H1 (cell line): Measurements from ENCODE around the gene TSC2. TPM values are rescaled to one million over a fixed set of nuclear protein-coding genes. Genes with fewer than 3 reads are reported as not detected.

Experiments used
- CTCF ChIA-PET: fragments of 300-600 bp; sonication (Branson Sonifier 250); formaldehyde crosslinking; loops from one replicate; lab custom pipeline; 2021; ENCODE audit not compliant: partially characterized antibody; lab: Charles Lee
- POLR2A ChIA-PET: fragments of 300-600 bp; sonication (Branson Sonifier 250); formaldehyde crosslinking; loops from one replicate; lab custom pipeline; 2021; ENCODE audit warnings: inconsistent platforms; ENCODE audit not compliant: partially characterized antibody; lab: Charles Lee
- DNase-seq, 2 experiments: peaks; one replicate each; pipeline versions ENCODE4 v3.0.0 to v3.0.0-alpha.2; 2010 to 2022; ENCODE audit warnings: low spot score in 2 of 2, low read depth in 1 of 2, mixed read lengths in 1 of 2
- FAIRE-seq: peaks from 2 replicates; lab custom pipeline; 2011; peaks lifted over from hg19 to GRCh38; lab: Jason Lieb, UNC
- H2AFZ ChIP-seq: 2 replicates; pipeline ENCODE4 v1.8.1; 2012; ENCODE audit warnings: low read length, inconsistent platforms
- H2AK5ac ChIP-seq: 2 replicates; pipeline ENCODE4 v1.6.1; 2013; ENCODE audit warnings: low read depth, low read length
- H2BK120ac ChIP-seq: replicated peaks from 2 replicates; pipeline ENCODE3; 2013; ENCODE audit warnings: low read depth, low read length, inconsistent platforms
- H2BK12ac ChIP-seq: 2 replicates; pipeline ENCODE4 v1.6.1; 2013; ENCODE audit warnings: low read depth, low read length
- H2BK15ac ChIP-seq: 2 replicates; pipeline ENCODE4 v1.6.1; 2013; ENCODE audit warnings: low read length
- H2BK20ac ChIP-seq: 2 replicates; pipeline ENCODE4 v1.6.1; 2013; ENCODE audit warnings: low read length
- H2BK5ac ChIP-seq: 2 replicates; pipeline ENCODE4 v1.6.1; 2013; ENCODE audit warnings: low read depth, low read length
- H3K14ac ChIP-seq: 2 replicates; pipeline ENCODE4 v1.6.1; 2013; ENCODE audit warnings: inconsistent platforms; ENCODE audit not compliant: insufficient read length
- H3K18ac ChIP-seq: 2 replicates; pipeline ENCODE4 v1.6.1; 2013; ENCODE audit warnings: low read length; ENCODE audit errors: extremely low read depth
- H3K23ac ChIP-seq: 2 replicates; pipeline ENCODE4 v1.6.1; 2013; ENCODE audit warnings: inconsistent platforms; ENCODE audit not compliant: insufficient read length
- H3K23me2 ChIP-seq: 2 replicates; pipeline ENCODE4 v1.6.1; 2013; ENCODE audit warnings: low read depth, low read length
- H3K27ac ChIP-seq: 2 replicates; pipeline ENCODE4 v1.6.1; 2011; ENCODE audit warnings: low read depth, low read length, inconsistent platforms
- H3K27me3 ChIP-seq, 4 experiments: replicated peaks in 1 of 4; 1 replicate in 1 of 4; 2 replicates in 3 of 4; pipeline versions ENCODE4 v1.6.1 to v1.8.1; 2011 to 2013; ENCODE audit warnings: low read length in 3 of 4, mild to moderate bottlenecking in 3 of 4, inconsistent platforms in 2 of 4, mixed read lengths in 2 of 4, moderate library complexity in 1 of 4; ENCODE audit not compliant: control insufficient read depth in 3 of 4, insufficient read depth in 3 of 4; ENCODE audit errors: extremely low read depth in 1 of 4
- H3K36me3 ChIP-seq, 4 experiments: 2 replicates each; pipeline versions ENCODE4 v1.6.1 to v1.8.1; 2011 to 2013; ENCODE audit warnings: mild to moderate bottlenecking in 4 of 4, low read length in 3 of 4, moderate library complexity in 2 of 4, control low read depth in 1 of 4, inconsistent platforms in 1 of 4; ENCODE audit not compliant: insufficient read depth in 4 of 4, control insufficient read depth in 2 of 4
- H3K4ac ChIP-seq: replicated peaks from 2 replicates; pipeline ENCODE3; 2013; ENCODE audit warnings: low read length, low read depth, mixed read lengths, inconsistent platforms; ENCODE audit not compliant: insufficient read length
- H3K4me1 ChIP-seq, 4 experiments: replicated peaks in 1 of 4; 1 replicate in 1 of 4; 2 replicates in 3 of 4; pipeline versions ENCODE4 v1.6.1 to v1.8.1; 2011 to 2013; ENCODE audit warnings: low read length in 3 of 4, inconsistent platforms in 2 of 4, mixed read lengths in 1 of 4; ENCODE audit not compliant: insufficient read depth in 4 of 4, control insufficient read depth in 3 of 4
- H3K4me2 ChIP-seq, 2 experiments: 2 replicates each; pipeline versions ENCODE4 v1.6.1 to v1.8.1; 2011 to 2013; ENCODE audit warnings: low read depth in 2 of 2, low read length in 2 of 2, control low read depth in 1 of 2, inconsistent platforms in 1 of 2, mild to moderate bottlenecking in 1 of 2; ENCODE audit not compliant: insufficient read depth in 1 of 2
- H3K4me3 ChIP-seq, 4 experiments: fragments of 200-600, 300-600 bp in 1 of 4; sonication (generic), shearing (Covaris generic), sonication (Bioruptor Twin) in 1 of 4; 2 replicates each; pipeline versions ENCODE4 v1.5.1 to v1.8.1; 2011 to 2016; ENCODE audit warnings: low read length in 4 of 4, low read depth in 3 of 4, control low read depth in 2 of 4, inconsistent platforms in 2 of 4, mild to moderate bottlenecking in 2 of 4, mixed read lengths in 1 of 4, moderate library complexity in 1 of 4; ENCODE audit not compliant: insufficient read depth in 2 of 4; ENCODE audit errors: extremely low read depth in 1 of 4
- H3K56ac ChIP-seq: replicated peaks from 2 replicates; pipeline ENCODE3; 2013; ENCODE audit warnings: low read depth, mild to moderate bottlenecking, mixed read lengths, low read length, inconsistent platforms; ENCODE audit not compliant: insufficient read length
- H3K79me1 ChIP-seq: 2 replicates; pipeline ENCODE4 v1.6.1; 2013; ENCODE audit warnings: low read depth, low read length, control low read depth
- H3K79me2 ChIP-seq, 2 experiments: 2 replicates each; pipeline versions ENCODE4 v1.6.1 to v1.8.1; 2012 to 2013; ENCODE audit warnings: low read length in 2 of 2, mild to moderate bottlenecking in 2 of 2, inconsistent platforms in 1 of 2; ENCODE audit not compliant: insufficient read depth in 2 of 2, control insufficient read depth in 1 of 2
- H3K9ac ChIP-seq, 4 experiments: replicated peaks in 1 of 4; 1 replicate in 1 of 4; 2 replicates in 3 of 4; pipeline versions ENCODE4 v1.6.1 to v1.8.1; 2011 to 2013; ENCODE audit warnings: low read depth in 3 of 4, low read length in 3 of 4, control low read depth in 2 of 4, mild to moderate bottlenecking in 2 of 4, moderate library complexity in 2 of 4, inconsistent platforms in 1 of 4; ENCODE audit errors: extremely low read depth in 1 of 4
- H3K9me3 ChIP-seq, 2 experiments: 2 replicates each; pipeline versions ENCODE4 v1.6.1 to v1.8.1; 2012 to 2013; ENCODE audit warnings: mild to moderate bottlenecking in 2 of 2, moderate library complexity in 2 of 2, control low read depth in 1 of 2, inconsistent platforms in 1 of 2, low read depth in 1 of 2, low read length in 1 of 2, mixed read lengths in 1 of 2; ENCODE audit not compliant: insufficient read depth in 2 of 2
- H4K20me1 ChIP-seq, 2 experiments: replicated peaks in 1 of 2; 2 replicates each; pipeline versions ENCODE3 to v1.8.1; 2011 to 2013; ENCODE audit warnings: inconsistent platforms in 2 of 2, low read length in 2 of 2, mild to moderate bottlenecking in 1 of 2; ENCODE audit not compliant: insufficient read depth in 2 of 2, control insufficient read depth in 1 of 2
- H4K5ac ChIP-seq: 2 replicates; pipeline ENCODE4 v1.6.1; 2013; ENCODE audit warnings: low read length, low read depth, mixed read lengths, inconsistent platforms; ENCODE audit not compliant: insufficient read length
- H4K8ac ChIP-seq: 2 replicates; pipeline ENCODE4 v1.8.0; 2013; ENCODE audit warnings: mild to moderate bottlenecking, moderate library complexity, low read length, inconsistent platforms; ENCODE audit not compliant: insufficient read depth; ENCODE audit errors: extremely low read depth
- H4K91ac ChIP-seq: replicated peaks from 2 replicates; pipeline ENCODE3; 2013; ENCODE audit warnings: low read length, mixed read lengths, inconsistent platforms; ENCODE audit not compliant: insufficient read length
- ASH2L ChIP-seq: fragments of 200-600, 300-600 bp; sonication (generic); IDR thresholded peaks from one replicate; pipeline ENCODE4 v1.7.1; 2017; ENCODE audit warnings: low read length
- EP300 ChIP-seq, 2 experiments: IDR thresholded peaks; 1 replicate in 1 of 2; 2 replicates in 1 of 2; pipeline ENCODE4 v1.6.1; 2011 to 2012; ENCODE audit warnings: low read depth in 2 of 2, low read length in 2 of 2, mild to moderate bottlenecking in 2 of 2, borderline replicate concordance in 1 of 2, inconsistent platforms in 1 of 2, moderate library complexity in 1 of 2
- GTF2F1 ChIP-seq: IDR thresholded peaks from 2 replicates; pipeline ENCODE4 v1.6.1; 2012; ENCODE audit warnings: low read depth, low read length, improper control_type of control experiment, borderline replicate concordance
- POLR2A ChIP-seq, 2 experiments: IDR thresholded peaks; 1 replicate in 1 of 2; 2 replicates in 1 of 2; pipeline ENCODE4 v1.6.1; 2011; ENCODE audit warnings: low read depth in 2 of 2, low read length in 2 of 2, mild to moderate bottlenecking in 2 of 2; ENCODE audit errors: control extremely low read depth in 1 of 2
- RAD21 ChIP-seq, 2 experiments: IDR thresholded peaks in 1 of 2; conservative IDR thresholded peaks in 1 of 2; 2 replicates each; pipeline ENCODE4 v1.6.1; 2011; ENCODE audit warnings: low read depth in 2 of 2, low read length in 2 of 2, improper control_type of control experiment in 1 of 2, inconsistent platforms in 1 of 2, mild to moderate bottlenecking in 1 of 2, moderate library complexity in 1 of 2
- RBBP5 ChIP-seq: IDR thresholded peaks from 2 replicates; pipeline ENCODE4 v1.7.1; 2012; ENCODE audit warnings: low read depth, mild to moderate bottlenecking, inconsistent platforms, low read length, moderate library complexity, borderline replicate concordance
- SIX5 ChIP-seq: IDR thresholded peaks from 2 replicates; pipeline ENCODE4 v1.6.1; 2011; ENCODE audit warnings: mild to moderate bottlenecking, low read depth, low read length
- SP1 ChIP-seq: IDR thresholded peaks from 2 replicates; pipeline ENCODE4 v1.6.1; 2011; ENCODE audit warnings: low read depth, low read length
- SP2 ChIP-seq: IDR thresholded peaks from 2 replicates; pipeline ENCODE4 v1.6.1; 2012; ENCODE audit warnings: mild to moderate bottlenecking, low read length, inconsistent platforms
- WGBS, 2 experiments: shearing (Covaris generic) in 1 of 2; methylation state at CpG; one replicate each; pipeline versions ENCODE4 v1.1.6 to v1.1.7; 2013 to 2015; ENCODE audit warnings: low lambda C conversion rate in 2 of 2, mixed read lengths in 2 of 2, inconsistent platforms in 1 of 2, low coverage in 1 of 2, missing lambda C conversion rate in 1 of 2; ENCODE audit not compliant: insufficient replicate concordance in 2 of 2, insufficient coverage in 1 of 2, insufficient read length in 1 of 2; ENCODE audit errors: extremely low coverage in 1 of 2, missing lambda C conversion rate in 1 of 2; 5-methylcytosine and 5-hydroxymethylcytosine counted together
- polyA plus RNA-seq, 7 experiments: library from polyadenylated mRNA; depleted of rRNA in 3 of 7; stranded (reverse) in 5 of 7; unstranded in 2 of 7; fragments of >200 nt in 5 of 7; fragments of 200-250 nt in 2 of 7; gene quantifications; 1 replicate in 5 of 7; 2 replicates in 1 of 7; 4 replicates in 1 of 7; pipeline versions ENCODE4 v1.2.1 to v1.2.3, GENCODE V29; 2011 to 2013; ENCODE audit warnings: missing spikeins in 2 of 7, mixed read lengths in 2 of 7
- total RNA-seq: library from RNA; stranded (reverse); fragmentation: NEBNext Ultra II Directional; extraction: Animal tissue kit (Norgen Biotek cat#: 25700); gene quantifications from 2 replicates; pipeline ENCODE4 v1.2.1, GENCODE V29; 2021
- TF ChIP-seq, protein P1 (sequence below), 3 experiments: IDR thresholded peaks; 1 replicate in 2 of 3; 2 replicates in 1 of 3; pipeline versions ENCODE4 v1.5.1 to v1.6.1; 2011; ENCODE audit warnings: low read length in 3 of 3, mild to moderate bottlenecking in 3 of 3, inconsistent platforms in 2 of 3, low read depth in 1 of 3, moderate library complexity in 1 of 3; ENCODE audit not compliant: insufficient read depth in 1 of 3; ENCODE audit errors: control extremely low read depth in 1 of 3

The TSC2 gene
- total and polyA plus RNA-seq, 2 of the 8 experiments (the other 6 are each of a cell fraction or from before 2014, with no cell fraction given) = 65.9 to 96.6 TPM

DNA sequence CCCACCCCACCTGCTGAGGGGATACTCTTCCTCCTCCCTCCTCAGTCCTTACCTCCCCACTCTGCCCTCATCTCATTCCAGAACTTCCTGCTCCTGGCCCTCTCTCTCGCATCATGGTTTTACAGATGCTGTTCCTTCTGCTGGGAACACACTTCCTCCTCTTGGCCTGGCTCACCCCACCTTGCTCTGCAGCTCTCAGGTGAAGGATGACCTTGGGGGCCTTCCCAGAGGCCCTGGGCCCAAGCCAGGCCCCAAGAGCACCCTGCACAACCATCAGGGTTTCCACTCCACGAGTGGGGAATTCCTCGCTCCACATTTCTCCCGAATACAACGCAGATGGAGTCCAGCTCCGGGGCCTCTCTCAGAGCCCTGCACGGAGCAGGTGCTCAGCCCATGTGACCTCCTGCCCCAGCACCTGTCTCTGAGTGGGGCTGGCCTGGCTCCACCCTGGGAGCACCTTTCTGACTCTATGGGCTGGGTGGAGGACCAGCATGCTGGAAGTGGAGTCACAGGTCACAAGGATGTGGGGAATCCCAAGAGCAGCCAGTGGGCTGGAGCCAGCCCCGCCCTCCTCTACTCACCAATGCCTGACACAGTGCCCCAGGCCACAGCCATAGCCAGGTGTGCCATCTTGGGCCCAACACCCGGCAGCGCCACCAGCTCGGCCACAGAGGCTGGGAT lies 4.7 kb upstream of the TSC2 start:
- no peak for DNase-seq
- Histone ChIP-seq H4K20me1 (peaks cover 0 to 5% of the 10 kb centered on the region in 2 experiments), H4K5ac (no peak overlapping the region), H3K4me3 (no peak overlapping the region), H3K27me3 (no peaks in the 10 kb centered on the region; a peak in 1 of 7 replicates), H4K91ac (no peak overlapping the region), H4K8ac (0 out of 2 replicates have a peak overlapping the region, but pooled peaks have one; percentile 25), H3K18ac (no peak overlapping the region), H3K9me3 (no peaks in the 10 kb centered on the region), H2BK15ac (no peak overlapping the region), H3K27ac (no peak overlapping the region), H3K4me2 (no peak overlapping the region), H2BK12ac (no peak overlapping the region), H2BK120ac (no peak overlapping the region), H3K14ac (no peak overlapping the region), H2AFZ (no peak overlapping the region), H3K79me1 (no peaks in the 10 kb centered on the region), H3K9ac (no peak overlapping the region; a peak in 1 of 7 replicates), H2BK5ac (no peak overlapping the region), H3K36me3 (peaks cover 0 to 3% (median 0%) of the 10 kb centered on the region in 4 experiments; a peak in 1 of 8 replicates), H3K23me2 (peaks cover 6% of the 10 kb centered on the region; the same call in 1 of the 2 replicates), H2BK20ac (no peak overlapping the region), H3K23ac (no peak overlapping the region), H3K4ac (no peak overlapping the region), H2AK5ac (no peak overlapping the region), H3K79me2 (peaks cover 0 to 5% of the 10 kb centered on the region in 2 experiments; a peak in 1 of 4 replicates), H3K4me1 (peaks cover 0 to 4% (median 0%) of the 10 kb centered on the region in 4 experiments; a peak in 4 of 7 replicates), H3K56ac (no peak overlapping the region)
- no peak for FAIRE-seq
- 97% methylated on average over 11 of the region's 11 CpGs; no CpG with 5 or more reads in 1 of the 2 experiments for WGBS, 2 experiments
- ChIA-PET CTCF (interaction anchor here (1.3 to 1.4 kb wide), 2 partner anchors 14 to 15 kb away, joined by 3 read pairs; no protein-coding TSS in a partner anchor), POLR2A (interaction anchor here (1.2 kb wide), 1 partner anchor 111 kb away, joined by 3 read pairs; no protein-coding TSS in a partner anchor)
- TF ChIP-seq, protein P1, sequence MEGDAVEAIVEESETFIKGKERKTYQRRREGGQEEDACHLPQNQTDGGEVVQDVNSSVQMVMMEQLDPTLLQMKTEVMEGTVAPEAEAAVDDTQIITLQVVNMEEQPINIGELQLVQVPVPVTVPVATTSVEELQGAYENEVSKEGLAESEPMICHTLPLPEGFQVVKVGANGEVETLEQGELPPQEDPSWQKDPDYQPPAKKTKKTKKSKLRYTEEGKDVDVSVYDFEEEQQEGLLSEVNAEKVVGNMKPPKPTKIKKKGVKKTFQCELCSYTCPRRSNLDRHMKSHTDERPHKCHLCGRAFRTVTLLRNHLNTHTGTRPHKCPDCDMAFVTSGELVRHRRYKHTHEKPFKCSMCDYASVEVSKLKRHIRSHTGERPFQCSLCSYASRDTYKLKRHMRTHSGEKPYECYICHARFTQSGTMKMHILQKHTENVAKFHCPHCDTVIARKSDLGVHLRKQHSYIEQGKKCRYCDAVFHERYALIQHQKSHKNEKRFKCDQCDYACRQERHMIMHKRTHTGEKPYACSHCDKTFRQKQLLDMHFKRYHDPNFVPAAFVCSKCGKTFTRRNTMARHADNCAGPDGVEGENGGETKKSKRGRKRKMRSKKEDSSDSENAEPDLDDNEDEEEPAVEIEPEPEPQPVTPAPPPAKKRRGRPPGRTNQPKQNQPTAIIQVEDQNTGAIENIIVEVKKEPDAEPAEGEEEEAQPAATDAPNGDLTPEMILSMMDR (IDR thresholded peaks at IDR 0.05; ENCODE audit: control extremely low read depth in 1 of 3, insufficient read depth in 1 of 3, low read depth in 1 of 3, low read length in 3 of 3) = no peak
- TF ChIP-seq POLR2A (IDR thresholded peaks at IDR 0.05; ENCODE audit: control extremely low read depth in 1 of 2, low read depth in 2 of 2, low read length in 2 of 2) = no peak
- no peak for TF ChIP-seq SP2
- TF ChIP-seq SP1 = no peak
- no peak for TF ChIP-seq SIX5
- no peak for TF ChIP-seq GTF2F1
- TF ChIP-seq RAD21 (IDR thresholded peaks at IDR 0.05 in 1 of 2, conservative IDR thresholded peaks at IDR 0.05 in 1 of 2; ENCODE audit: low read depth in 2 of 2, low read length in 2 of 2) = no peak
- TF ChIP-seq EP300 (IDR thresholded peaks at IDR 0.05; ENCODE audit: borderline replicate concordance in 1 of 2, low read depth in 2 of 2, low read length in 2 of 2) = no peak
- no peak for TF ChIP-seq ASH2L
- TF ChIP-seq RBBP5 = no peak
